ENCODE measurements around the gene TYMP.

GRCh38 chr22:50530580-50530876 lies 716 bp upstream of the TYMP start:
- TF ChIP-seq CTCF (IDR thresholded peaks at IDR 0.05) (no peak), POLR2AphosphoS5 (IDR thresholded peaks at IDR 0.05; ENCODE audit: low read depth, low read length) (no peak), SIN3A (IDR thresholded peaks at IDR 0.05; ENCODE audit: borderline replicate concordance, insufficient read depth, low read depth, low read length) (no peak), TCF7L2 (IDR thresholded peaks at IDR 0.05; ENCODE audit: low read depth, low read length) (no peak)
- TF ChIP-seq, protein P1, sequence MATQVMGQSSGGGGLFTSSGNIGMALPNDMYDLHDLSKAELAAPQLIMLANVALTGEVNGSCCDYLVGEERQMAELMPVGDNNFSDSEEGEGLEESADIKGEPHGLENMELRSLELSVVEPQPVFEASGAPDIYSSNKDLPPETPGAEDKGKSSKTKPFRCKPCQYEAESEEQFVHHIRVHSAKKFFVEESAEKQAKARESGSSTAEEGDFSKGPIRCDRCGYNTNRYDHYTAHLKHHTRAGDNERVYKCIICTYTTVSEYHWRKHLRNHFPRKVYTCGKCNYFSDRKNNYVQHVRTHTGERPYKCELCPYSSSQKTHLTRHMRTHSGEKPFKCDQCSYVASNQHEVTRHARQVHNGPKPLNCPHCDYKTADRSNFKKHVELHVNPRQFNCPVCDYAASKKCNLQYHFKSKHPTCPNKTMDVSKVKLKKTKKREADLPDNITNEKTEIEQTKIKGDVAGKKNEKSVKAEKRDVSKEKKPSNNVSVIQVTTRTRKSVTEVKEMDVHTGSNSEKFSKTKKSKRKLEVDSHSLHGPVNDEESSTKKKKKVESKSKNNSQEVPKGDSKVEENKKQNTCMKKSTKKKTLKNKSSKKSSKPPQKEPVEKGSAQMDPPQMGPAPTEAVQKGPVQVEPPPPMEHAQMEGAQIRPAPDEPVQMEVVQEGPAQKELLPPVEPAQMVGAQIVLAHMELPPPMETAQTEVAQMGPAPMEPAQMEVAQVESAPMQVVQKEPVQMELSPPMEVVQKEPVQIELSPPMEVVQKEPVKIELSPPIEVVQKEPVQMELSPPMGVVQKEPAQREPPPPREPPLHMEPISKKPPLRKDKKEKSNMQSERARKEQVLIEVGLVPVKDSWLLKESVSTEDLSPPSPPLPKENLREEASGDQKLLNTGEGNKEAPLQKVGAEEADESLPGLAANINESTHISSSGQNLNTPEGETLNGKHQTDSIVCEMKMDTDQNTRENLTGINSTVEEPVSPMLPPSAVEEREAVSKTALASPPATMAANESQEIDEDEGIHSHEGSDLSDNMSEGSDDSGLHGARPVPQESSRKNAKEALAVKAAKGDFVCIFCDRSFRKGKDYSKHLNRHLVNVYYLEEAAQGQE (IDR thresholded peaks at IDR 0.05; ENCODE audit: insufficient read depth in 1 of 2, low read depth in 2 of 2, low read length in 1 of 2): no peak
